Endothelial cell of umbilical vein (primary cell): Measurements from ENCODE around the gene SLC30A4.

Experiments used
- EZH2 ChIP-seq: IDR thresholded peaks from 2 replicates; pipeline ENCODE4 v1.6.1; 2012; ENCODE audit warnings: borderline replicate concordance, low read depth, mild to moderate bottlenecking, moderate library complexity, low read length, inconsistent platforms; ENCODE audit not compliant: severe bottlenecking
- GATA2 ChIP-seq: IDR thresholded peaks from 2 replicates; pipeline ENCODE4 v1.7.0; 2011; ENCODE audit warnings: low read depth, mild to moderate bottlenecking, moderate library complexity, mixed read lengths, low read length; ENCODE audit not compliant: insufficient read length, insufficient read depth
- JUN ChIP-seq: IDR thresholded peaks from 2 replicates; pipeline ENCODE4 v1.6.1; 2011; ENCODE audit warnings: borderline replicate concordance, low read depth; ENCODE audit not compliant: insufficient read length, insufficient read depth
- MYC ChIP-seq: IDR thresholded peaks from one replicate; pipeline ENCODE4 v1.6.1; 2011; ENCODE audit warnings: mild to moderate bottlenecking, low read depth, low read length
- POLR2A ChIP-seq: IDR thresholded peaks from 2 replicates; pipeline ENCODE4 v1.6.1; 2012; ENCODE audit warnings: low read depth, mild to moderate bottlenecking, control low read depth, low read length
- POLR2AphosphoS5 ChIP-seq: IDR thresholded peaks from 2 replicates; pipeline ENCODE4 v1.6.1; 2012; ENCODE audit warnings: low read depth, mild to moderate bottlenecking, control low read depth, low read length, moderate library complexity; ENCODE audit not compliant: insufficient read depth
- TF ChIP-seq, protein P1 (sequence below), 2 donors: IDR thresholded peaks; 1 replicate in 1 of 2; 2 replicates in 1 of 2; pipeline ENCODE4 v1.5.1; 2011; ENCODE audit warnings: low read length in 2 of 2, mild to moderate bottlenecking in 2 of 2, moderate library complexity in 2 of 2, control low read depth in 1 of 2, inconsistent platforms in 1 of 2, low read depth in 1 of 2; ENCODE audit not compliant: insufficient read depth in 1 of 2; ENCODE audit errors: extremely low read depth in 1 of 2
- TF ChIP-seq, protein P2 (sequence below): IDR thresholded peaks from 2 replicates; pipeline ENCODE4 v1.6.1; 2011; ENCODE audit not compliant: insufficient read depth, insufficient read length

DNA sequence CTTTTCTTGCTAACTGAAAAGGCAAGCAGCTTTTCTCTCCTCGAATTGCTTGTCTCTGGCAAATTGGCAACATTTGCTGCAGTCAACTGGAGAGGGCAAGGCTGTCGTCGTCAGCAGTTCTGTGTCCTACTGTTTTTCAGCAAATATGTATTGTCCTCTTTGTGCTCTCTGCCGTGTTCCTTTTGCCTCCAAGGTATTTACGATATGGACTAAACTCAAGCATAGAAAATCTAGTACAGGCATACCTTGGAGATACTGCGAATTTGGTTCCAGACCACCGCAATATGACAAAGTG lies 558 bp upstream of the SLC30A4 start:
- TF ChIP-seq, protein P1, sequence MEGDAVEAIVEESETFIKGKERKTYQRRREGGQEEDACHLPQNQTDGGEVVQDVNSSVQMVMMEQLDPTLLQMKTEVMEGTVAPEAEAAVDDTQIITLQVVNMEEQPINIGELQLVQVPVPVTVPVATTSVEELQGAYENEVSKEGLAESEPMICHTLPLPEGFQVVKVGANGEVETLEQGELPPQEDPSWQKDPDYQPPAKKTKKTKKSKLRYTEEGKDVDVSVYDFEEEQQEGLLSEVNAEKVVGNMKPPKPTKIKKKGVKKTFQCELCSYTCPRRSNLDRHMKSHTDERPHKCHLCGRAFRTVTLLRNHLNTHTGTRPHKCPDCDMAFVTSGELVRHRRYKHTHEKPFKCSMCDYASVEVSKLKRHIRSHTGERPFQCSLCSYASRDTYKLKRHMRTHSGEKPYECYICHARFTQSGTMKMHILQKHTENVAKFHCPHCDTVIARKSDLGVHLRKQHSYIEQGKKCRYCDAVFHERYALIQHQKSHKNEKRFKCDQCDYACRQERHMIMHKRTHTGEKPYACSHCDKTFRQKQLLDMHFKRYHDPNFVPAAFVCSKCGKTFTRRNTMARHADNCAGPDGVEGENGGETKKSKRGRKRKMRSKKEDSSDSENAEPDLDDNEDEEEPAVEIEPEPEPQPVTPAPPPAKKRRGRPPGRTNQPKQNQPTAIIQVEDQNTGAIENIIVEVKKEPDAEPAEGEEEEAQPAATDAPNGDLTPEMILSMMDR (IDR thresholded peaks at IDR 0.05; ENCODE audit: extremely low read depth in 1 of 2, insufficient read depth in 1 of 2, low read depth in 1 of 2, low read length in 2 of 2) = no peak
- no peak for TF ChIP-seq EZH2
- TF ChIP-seq POLR2A = no peak
- TF ChIP-seq MYC = no peak
- no peak for TF ChIP-seq POLR2AphosphoS5
- TF ChIP-seq, protein P2, sequence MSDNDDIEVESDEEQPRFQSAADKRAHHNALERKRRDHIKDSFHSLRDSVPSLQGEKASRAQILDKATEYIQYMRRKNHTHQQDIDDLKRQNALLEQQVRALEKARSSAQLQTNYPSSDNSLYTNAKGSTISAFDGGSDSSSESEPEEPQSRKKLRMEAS = no peak
- no peak for TF ChIP-seq GATA2
- TF ChIP-seq JUN = no peak
